ENCODE results near the gene ADCYAP1. TPM values are rescaled to one million over a fixed set of nuclear protein-coding genes. Genes with fewer than 3 reads are reported as not detected.

ADCYAP1 gene
- total and polyA plus RNA-seq, 7 donors, result 0.92 to 5.6 (median 1.7) TPM; not detected in 2

GRCh38 chr18:908758-909724 lies 4.4 kb downstream of the ADCYAP1 start:
- DNase-seq, result no peak
- TF ChIP-seq POLR2A (IDR thresholded peaks at IDR 0.05) (no peak), POLR2AphosphoS5 (IDR thresholded peaks at IDR 0.05) (peak in 1 of 4 donors; percentile 6)
- H3K4me1 ChIP-seq, result peaks cover 0 to 52% (median 48%) of the 10 kb centered on the region in 4 donors
- no peak overlapping the region for H3K27ac ChIP-seq
- H3K36me3 ChIP-seq, result no peaks in the 10 kb centered on the region
- no peaks in the 10 kb centered on the region for H3K9me3 ChIP-seq
- intact Hi-C loops (cut with DNase I), result no loop called here
- H3K4me3 ChIP-seq, result peak overlapping the region in 3 of 4 donors; percentile 31 to 43 (median 37)
- H3K27me3 ChIP-seq, result peaks cover 51 to 95% (median 69%) of the 10 kb centered on the region in 3 donors
- 7 to 23% methylated on average over 69 of the region's 69 CpGs for WGBS, 2 donors

GRCh38 chr18:910247-910646 lies 5.6 kb downstream of the ADCYAP1 start:
- DNase-seq, result no peak
- no peak overlapping the region for H3K4me3 ChIP-seq
- intact Hi-C loops (cut with DNase I), result no loop called here
- peaks cover 41 to 88% (median 57%) of the 10 kb centered on the region in 3 donors for H3K27me3 ChIP-seq
- no peak for TF ChIP-seq EP300 (IDR thresholded peaks at IDR 0.05)
- H3K4me1 ChIP-seq, result peaks cover 0 to 43% (median 40%) of the 10 kb centered on the region in 4 donors
- H3K27ac ChIP-seq, result no peak overlapping the region
- H3K9me3 ChIP-seq, result no peaks in the 10 kb centered on the region
- WGBS, 2 donors, result 51 to 58% methylated on average over 5 of the region's 5 CpGs
- no peaks in the 10 kb centered on the region for H3K36me3 ChIP-seq

DNA sequence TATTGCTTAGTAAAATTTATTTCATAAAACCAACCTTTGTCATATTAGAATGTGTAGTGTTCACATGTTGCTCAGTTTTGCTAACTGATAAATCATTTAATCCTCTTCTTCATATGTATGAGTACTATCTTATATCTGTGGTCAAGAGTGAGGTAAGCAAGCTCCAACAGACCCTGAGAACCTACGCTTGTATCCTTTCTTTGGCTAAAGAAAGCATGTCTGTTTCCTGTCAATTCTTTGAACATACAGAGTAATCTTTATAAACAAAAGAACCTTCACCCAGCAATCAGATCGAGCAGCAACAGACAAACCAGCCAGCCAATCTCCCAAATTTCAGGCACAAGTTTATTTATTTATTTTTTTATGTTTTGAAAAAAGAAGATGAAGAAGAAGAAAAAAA lies 6.4 kb downstream of the ADCYAP1 start:
- peaks cover 33 to 80% (median 49%) of the 10 kb centered on the region in 3 donors for H3K27me3 ChIP-seq
- no peaks in the 10 kb centered on the region for H3K9me3 ChIP-seq
- no peaks in the 10 kb centered on the region for H3K36me3 ChIP-seq
- DNase-seq, result no peak
- H3K27ac ChIP-seq, result no peak overlapping the region
- TF ChIP-seq POLR2A (IDR thresholded peaks at IDR 0.05), result no peak
- no peak for TF ChIP-seq POLR2AphosphoS5 (IDR thresholded peaks at IDR 0.05)
- TF ChIP-seq, protein P1, sequence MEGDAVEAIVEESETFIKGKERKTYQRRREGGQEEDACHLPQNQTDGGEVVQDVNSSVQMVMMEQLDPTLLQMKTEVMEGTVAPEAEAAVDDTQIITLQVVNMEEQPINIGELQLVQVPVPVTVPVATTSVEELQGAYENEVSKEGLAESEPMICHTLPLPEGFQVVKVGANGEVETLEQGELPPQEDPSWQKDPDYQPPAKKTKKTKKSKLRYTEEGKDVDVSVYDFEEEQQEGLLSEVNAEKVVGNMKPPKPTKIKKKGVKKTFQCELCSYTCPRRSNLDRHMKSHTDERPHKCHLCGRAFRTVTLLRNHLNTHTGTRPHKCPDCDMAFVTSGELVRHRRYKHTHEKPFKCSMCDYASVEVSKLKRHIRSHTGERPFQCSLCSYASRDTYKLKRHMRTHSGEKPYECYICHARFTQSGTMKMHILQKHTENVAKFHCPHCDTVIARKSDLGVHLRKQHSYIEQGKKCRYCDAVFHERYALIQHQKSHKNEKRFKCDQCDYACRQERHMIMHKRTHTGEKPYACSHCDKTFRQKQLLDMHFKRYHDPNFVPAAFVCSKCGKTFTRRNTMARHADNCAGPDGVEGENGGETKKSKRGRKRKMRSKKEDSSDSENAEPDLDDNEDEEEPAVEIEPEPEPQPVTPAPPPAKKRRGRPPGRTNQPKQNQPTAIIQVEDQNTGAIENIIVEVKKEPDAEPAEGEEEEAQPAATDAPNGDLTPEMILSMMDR (IDR thresholded peaks at IDR 0.05), result no peak
- TF ChIP-seq EP300 (IDR thresholded peaks at IDR 0.05), result no peak
- WGBS, 2 donors, result 13 to 14% methylated on average over 2 of the region's 2 CpGs
- H3K4me3 ChIP-seq, result no peak overlapping the region
- peaks cover 0 to 35% (median 32%) of the 10 kb centered on the region in 4 donors for H3K4me1 ChIP-seq
- intact Hi-C loops (cut with DNase I), result no loop called here

DNA sequence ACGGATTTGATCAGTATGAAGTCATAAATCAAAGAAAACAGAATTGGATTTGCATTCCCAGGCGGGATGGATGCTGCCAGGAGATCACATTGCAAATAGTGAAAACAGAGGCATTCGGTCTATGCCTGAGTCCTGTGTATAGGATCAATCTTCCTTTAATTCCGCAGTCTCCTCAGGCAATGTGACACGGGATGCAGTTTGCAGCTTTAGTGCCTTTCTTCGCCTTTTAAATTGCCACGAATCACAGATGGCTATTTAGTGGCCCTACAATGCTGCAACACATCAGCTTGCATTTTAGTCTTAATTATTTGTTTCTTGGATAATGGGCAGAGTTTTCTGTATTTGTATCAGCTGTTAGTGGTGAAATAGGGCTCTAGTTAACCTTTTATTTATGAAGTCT lies 6.8 kb downstream of the ADCYAP1 start:
- no peak overlapping the region for H3K4me3 ChIP-seq
- no peaks in the 10 kb centered on the region for H3K9me3 ChIP-seq
- DNase-seq, result no peak
- intact Hi-C loops (cut with DNase I), result no loop called here
- H3K27me3 ChIP-seq, result peaks cover 29 to 76% (median 45%) of the 10 kb centered on the region in 3 donors
- no peak overlapping the region for H3K27ac ChIP-seq
- peaks cover 0 to 30% (median 28%) of the 10 kb centered on the region in 4 donors for H3K4me1 ChIP-seq
- 13 to 14% methylated on average over 7 of the region's 7 CpGs for WGBS, 2 donors
- TF ChIP-seq EP300 (IDR thresholded peaks at IDR 0.05), result no peak
- no peak for TF ChIP-seq POLR2A (IDR thresholded peaks at IDR 0.05)
- TF ChIP-seq POLR2AphosphoS5 (IDR thresholded peaks at IDR 0.05), result no peak
- TF ChIP-seq, protein P1 (IDR thresholded peaks at IDR 0.05), result no peak
- no peaks in the 10 kb centered on the region for H3K36me3 ChIP-seq

GRCh38 chr18:916562-916961 lies 11.9 kb downstream of the ADCYAP1 start:
- TF ChIP-seq POLR2AphosphoS5 (IDR thresholded peaks at IDR 0.05), result no peak
- TF ChIP-seq, protein P1 (IDR thresholded peaks at IDR 0.05), result no peak
- TF ChIP-seq EP300 (IDR thresholded peaks at IDR 0.05), result no peak
- no peak for TF ChIP-seq POLR2A (IDR thresholded peaks at IDR 0.05)
- H3K27me3 ChIP-seq, result peaks cover 0 to 55% (median 0%) of the 10 kb centered on the region in 3 donors
- intact Hi-C loops (cut with DNase I), result no loop called here
- H3K4me3 ChIP-seq, result no peak overlapping the region
- no peak for DNase-seq
- no peak overlapping the region for H3K27ac ChIP-seq
- no peaks in the 10 kb centered on the region for H3K36me3 ChIP-seq
- 39 to 57% methylated on average over 1 of the region's 1 CpG for WGBS, 2 donors
- no peaks in the 10 kb centered on the region for H3K9me3 ChIP-seq
- no peaks in the 10 kb centered on the region for H3K4me1 ChIP-seq

Data from sigmoid colon (tissue), 7 donors.